Fibroblast of pulmonary artery (primary cell): Measurements from ENCODE around the gene ADAMTS3.

Source experiments
- DNase-seq: peaks from one replicate; pipeline ENCODE4 v3.0.0-alpha.2; 2010; ENCODE audit warnings: low read depth
- H3K4me3 ChIP-seq: replicated peaks from 2 replicates; pipeline ENCODE4 v1.5.1; 2011; ENCODE audit warnings: low read depth, mild to moderate bottlenecking, control low read depth, low read length, moderate library complexity
- CTCF ChIP-seq: IDR thresholded peaks from 2 replicates; pipeline ENCODE4 v1.5.1; 2011; ENCODE audit warnings: mild to moderate bottlenecking, control low read depth, low read length, inconsistent platforms; ENCODE audit errors: missing control alignments

The ADAMTS3 gene

DNA sequence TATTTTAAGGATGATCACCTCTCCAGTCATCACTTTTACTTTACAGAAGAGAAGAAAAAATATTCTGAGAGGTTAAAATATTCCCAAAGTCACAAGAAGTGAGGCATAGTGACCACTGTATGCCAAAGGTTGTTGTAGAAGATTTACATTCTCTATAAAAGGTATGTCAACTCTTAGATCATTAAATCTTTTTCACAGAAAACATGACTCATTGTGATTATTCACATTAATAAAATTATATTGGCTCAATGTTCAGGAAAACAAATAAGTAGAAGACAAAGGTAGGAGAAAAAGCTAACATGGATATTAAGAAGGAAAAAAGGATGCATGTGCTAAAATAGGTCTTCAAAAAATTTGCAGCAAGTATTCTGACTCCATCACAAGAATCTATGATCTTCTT is 82.0 kb downstream of the ADAMTS3 start:
- TF ChIP-seq CTCF = no peak
- DNase-seq = no peak
- no peak overlapping the region for H3K4me3 ChIP-seq

- H3K4me3 ChIP-seq = no peak overlapping the region
- TF ChIP-seq CTCF = no peak
- DNase-seq = no peak
These were observed 84.0 kb downstream of the ADAMTS3 start for GRCh38 chr4:72484981-72485380.

DNA sequence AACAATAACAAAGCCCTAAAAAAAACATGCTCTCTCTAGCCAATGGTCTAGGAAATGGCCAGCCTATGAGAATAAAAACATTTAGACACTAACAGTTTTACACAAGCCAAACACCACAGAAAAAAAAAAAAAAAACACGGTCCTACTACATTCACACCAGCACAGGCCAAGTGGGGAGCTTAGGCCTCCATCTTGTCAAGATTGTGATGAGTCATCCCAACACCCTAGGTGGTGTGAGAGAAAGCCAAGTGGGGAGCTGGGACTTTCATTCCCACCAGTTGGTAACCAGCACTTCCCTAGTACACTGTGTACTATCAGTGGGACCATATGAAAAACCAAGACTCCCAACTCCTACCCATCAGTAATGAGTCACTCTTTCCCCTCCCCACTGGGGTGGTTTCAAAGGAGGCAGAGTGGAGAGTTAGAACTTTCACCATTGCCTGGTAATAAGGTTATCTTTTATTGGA is 95.6 kb downstream of the ADAMTS3 start:
- H3K4me3 ChIP-seq = no peak overlapping the region
- peak; percentile 51 for DNase-seq
- TF ChIP-seq CTCF = no peak

DNA sequence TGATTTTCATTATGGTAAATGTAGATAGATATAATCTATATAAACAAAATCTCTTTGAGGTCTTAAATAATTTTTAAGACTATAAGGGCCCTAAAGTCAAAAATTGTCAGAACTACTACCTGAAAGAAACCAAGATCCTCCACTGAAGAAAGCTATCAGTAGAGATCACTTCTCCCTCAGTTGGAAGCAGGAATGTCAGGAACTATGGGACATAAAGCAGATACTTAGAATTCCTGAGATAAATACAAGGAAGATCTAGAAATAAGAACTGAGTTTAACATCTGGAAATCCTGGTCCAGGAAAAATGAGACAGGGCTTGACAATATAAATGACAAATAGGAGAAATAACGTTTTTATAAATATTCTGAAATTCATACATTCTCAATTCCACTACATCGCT is 97.2 kb downstream of the ADAMTS3 start:
- DNase-seq = no peak
- H3K4me3 ChIP-seq = no peak overlapping the region
- TF ChIP-seq CTCF = no peak

DNA sequence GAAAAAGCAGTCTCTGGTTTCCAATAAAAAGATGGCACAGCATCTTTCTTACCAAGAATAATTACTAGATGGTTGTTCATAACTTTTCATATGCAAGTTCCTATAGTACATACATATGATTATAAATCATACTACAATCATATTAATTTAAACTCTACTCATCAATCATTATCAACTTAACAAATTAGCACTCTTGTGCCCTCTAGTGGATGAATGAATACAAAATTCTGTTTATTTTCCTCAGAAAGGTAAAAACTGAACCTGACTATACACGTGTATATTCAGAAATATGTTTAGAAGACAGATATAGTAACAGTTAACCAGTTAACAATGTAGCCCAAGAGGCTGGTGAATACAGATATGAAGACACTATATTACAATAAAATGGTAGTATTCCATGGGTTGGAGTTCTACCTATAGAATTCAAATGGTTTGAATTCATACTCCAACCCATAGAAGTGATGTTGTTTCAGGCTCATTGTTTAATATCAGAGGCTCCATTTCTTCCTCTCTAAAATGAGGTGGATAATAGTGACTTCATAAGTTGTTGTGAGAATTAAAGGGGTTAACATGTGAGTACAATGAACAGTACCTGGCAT is 100.0 kb downstream of the ADAMTS3 start:
- TF ChIP-seq CTCF = peak; percentile 49
- peak; percentile 60 for DNase-seq
- no peak overlapping the region for H3K4me3 ChIP-seq

- H3K4me3 ChIP-seq = no peak overlapping the region
- TF ChIP-seq CTCF = no peak
- DNase-seq = no peak
These were observed 101.4 kb downstream of the ADAMTS3 start for GRCh38 chr4:72467633-72468032.

DNA sequence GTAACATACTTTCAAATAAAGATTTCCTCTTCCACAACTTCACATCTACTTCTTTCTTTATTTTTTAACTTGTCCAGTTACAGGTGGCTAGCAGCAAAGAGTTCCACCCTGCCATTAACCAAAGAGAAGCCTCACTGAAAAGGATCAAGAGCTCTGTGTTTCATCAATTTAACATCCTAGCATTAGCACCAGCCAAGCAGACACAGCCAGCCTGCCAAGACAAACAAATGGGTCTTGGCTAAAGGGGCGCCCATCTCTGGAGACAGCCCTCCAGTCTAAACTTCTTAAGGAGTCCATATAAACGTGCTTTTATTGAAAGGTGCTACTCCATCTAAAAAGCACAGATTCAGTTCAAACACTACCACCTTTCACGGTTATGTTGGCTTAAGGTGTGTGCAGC is 105.3 kb downstream of the ADAMTS3 start:
- no peak for TF ChIP-seq CTCF
- DNase-seq = no peak
- no peak overlapping the region for H3K4me3 ChIP-seq
